Upper lobe of left lung (tissue), 6 donors: ENCODE measurements around the gene TSACC. TPM values are rescaled to one million over a fixed set of nuclear protein-coding genes. Genes with fewer than 3 reads are reported as not detected.

Experiments
- ATAC-seq, 2 donors: fragments of 200-7000 bp; cut with Tn5 transposase; one replicate each; pipeline ENCODE4 v1.9.1; 2022; ENCODE audit warnings: mild to moderate bottlenecking in 2 of 2, moderate library complexity in 2 of 2; ENCODE audit not compliant: low FRiP score in 2 of 2
- DNase-seq, 2 donors: peaks; one replicate each; pipeline ENCODE4 v3.0.0-alpha.2; 2019 to 2020
- H3K27ac ChIP-seq, 4 donors: fragments of 200-600 bp; sonication (generic); one replicate each; pipeline ENCODE4 v1.5.1; 2016 to 2019
- H3K27me3 ChIP-seq, 4 donors: fragments of 200-600 bp; sonication (generic); one replicate each; pipeline ENCODE4 v1.5.1; 2017 to 2019
- H3K36me3 ChIP-seq, 4 donors: fragments of 200-600 bp; sonication (generic); one replicate each; pipeline ENCODE4 v1.5.1; 2016 to 2019
- H3K4me1 ChIP-seq, 4 donors: fragments of 200-600 bp; sonication (generic); one replicate each; pipeline ENCODE4 v1.5.1; 2018 to 2019
- H3K4me3 ChIP-seq, 4 donors: fragments of 200-600 bp; sonication (generic); one replicate each; pipeline ENCODE4 v1.5.1; 2017 to 2019; ENCODE audit warnings: mild to moderate bottlenecking in 2 of 4, moderate library complexity in 1 of 4
- H3K9me3 ChIP-seq, 4 donors: fragments of 200-600 bp; sonication (generic); one replicate each; pipeline ENCODE4 v1.5.1; 2018 to 2019
- EP300 ChIP-seq, 4 donors: sonication (generic); formaldehyde crosslinking; IDR thresholded peaks; one replicate each; pipeline ENCODE4 v1.5.1; 2017; ENCODE audit warnings: antibody characterized with exemption in 4 of 4, control low read depth in 2 of 4
- POLR2A ChIP-seq, 4 donors: fragments of 450-650 bp; IDR thresholded peaks; one replicate each; pipeline ENCODE4 v1.5.1; 2016 to 2017; ENCODE audit warnings: antibody characterized with exemption in 4 of 4, mild to moderate bottlenecking in 2 of 4
- POLR2AphosphoS5 ChIP-seq, 2 donors: sonication (generic); formaldehyde crosslinking; IDR thresholded peaks; one replicate each; pipeline ENCODE4 v1.5.1; 2017; ENCODE audit warnings: antibody characterized with exemption in 2 of 2
- WGBS, 2 donors: methylation state at CpG; one replicate each; pipeline ENCODE4 v1.1.5; 2017 to 2018; 5-methylcytosine and 5-hydroxymethylcytosine counted together
- total RNA-seq, 6 donors: library from RNA; depleted of rRNA in 4 of 6; stranded (reverse); fragments of >200 nt in 4 of 6; gene quantifications; one replicate each; pipeline versions ENCODE4 v1.1.0 to v1.2.1, GENCODE V29; 2016 to 2021
- TF ChIP-seq, protein P1 (sequence below), 6 experiments: fragments of 450-650 bp in 4 of 6; fragments of 200-600 bp in 2 of 6; sonication (generic) in 2 of 6; IDR thresholded peaks; one replicate each; pipeline ENCODE4 v1.5.1; 2016 to 2019; ENCODE audit warnings: antibody characterized with exemption in 6 of 6
- donor health status: DM: no; HTN: no; CAD: no; lungs with moderate emphysema.
- donor health status: DM: no; HTN: yes; CAD: no; lungs with severe emphysema.

TSACC gene
- total RNA-seq, 6 donors from 2014 or later = 1.1 to 4.2 TPM; not detected in 4

GRCh38 chr1:156386134-156386901 lies 48.0 kb downstream of the TSACC start:
- ATAC-seq (no peak), DNase-seq (no peak)
- Histone ChIP-seq H3K4me1 (peaks cover 0 to 9% (median 6%) of the 10 kb centered on the region in 4 donors), H3K27ac (no peak overlapping the region), H3K4me3 (no peak overlapping the region), H3K9me3 (no peaks in the 10 kb centered on the region), H3K36me3 (no peaks in the 10 kb centered on the region), H3K27me3 (peaks cover 0 to 16% (median 10%) of the 10 kb centered on the region in 4 donors)
- 82 to 83% methylated on average over 6 of the region's 6 CpGs for WGBS, 2 donors
- TF ChIP-seq POLR2A (IDR thresholded peaks at IDR 0.05) = no peak
- no peak for TF ChIP-seq POLR2AphosphoS5 (IDR thresholded peaks at IDR 0.05)
- TF ChIP-seq, protein P1, sequence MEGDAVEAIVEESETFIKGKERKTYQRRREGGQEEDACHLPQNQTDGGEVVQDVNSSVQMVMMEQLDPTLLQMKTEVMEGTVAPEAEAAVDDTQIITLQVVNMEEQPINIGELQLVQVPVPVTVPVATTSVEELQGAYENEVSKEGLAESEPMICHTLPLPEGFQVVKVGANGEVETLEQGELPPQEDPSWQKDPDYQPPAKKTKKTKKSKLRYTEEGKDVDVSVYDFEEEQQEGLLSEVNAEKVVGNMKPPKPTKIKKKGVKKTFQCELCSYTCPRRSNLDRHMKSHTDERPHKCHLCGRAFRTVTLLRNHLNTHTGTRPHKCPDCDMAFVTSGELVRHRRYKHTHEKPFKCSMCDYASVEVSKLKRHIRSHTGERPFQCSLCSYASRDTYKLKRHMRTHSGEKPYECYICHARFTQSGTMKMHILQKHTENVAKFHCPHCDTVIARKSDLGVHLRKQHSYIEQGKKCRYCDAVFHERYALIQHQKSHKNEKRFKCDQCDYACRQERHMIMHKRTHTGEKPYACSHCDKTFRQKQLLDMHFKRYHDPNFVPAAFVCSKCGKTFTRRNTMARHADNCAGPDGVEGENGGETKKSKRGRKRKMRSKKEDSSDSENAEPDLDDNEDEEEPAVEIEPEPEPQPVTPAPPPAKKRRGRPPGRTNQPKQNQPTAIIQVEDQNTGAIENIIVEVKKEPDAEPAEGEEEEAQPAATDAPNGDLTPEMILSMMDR (IDR thresholded peaks at IDR 0.05) = no peak
- no peak for TF ChIP-seq EP300 (IDR thresholded peaks at IDR 0.05)

GRCh38 chr1:156386949-156387869 lies 48.9 kb downstream of the TSACC start:
- ATAC-seq (no peak), DNase-seq (no peak)
- H3K27me3 ChIP-seq = peaks cover 0 to 16% (median 10%) of the 10 kb centered on the region in 4 donors
- no peak overlapping the region for H3K27ac ChIP-seq
- H3K36me3 ChIP-seq = no peaks in the 10 kb centered on the region
- peaks cover 0 to 9% (median 6%) of the 10 kb centered on the region in 4 donors for H3K4me1 ChIP-seq
- no peak overlapping the region for H3K4me3 ChIP-seq
- no peaks in the 10 kb centered on the region for H3K9me3 ChIP-seq
- 85 to 88% methylated on average over 7 to 8 of the region's 8 CpGs for WGBS, 2 donors
- TF ChIP-seq POLR2A (IDR thresholded peaks at IDR 0.05) (no peak), POLR2AphosphoS5 (IDR thresholded peaks at IDR 0.05) (no peak), EP300 (IDR thresholded peaks at IDR 0.05) (no peak)
- TF ChIP-seq, protein P1 (IDR thresholded peaks at IDR 0.05) = no peak

- Histone ChIP-seq H3K27me3 (peaks cover 0 to 16% (median 10%) of the 10 kb centered on the region in 4 donors), H3K4me3 (no peak overlapping the region), H3K4me1 (peaks cover 0 to 9% (median 6%) of the 10 kb centered on the region in 4 donors), H3K27ac (no peak overlapping the region), H3K9me3 (no peaks in the 10 kb centered on the region), H3K36me3 (no peaks in the 10 kb centered on the region)
- DNase-seq = peak in 1 of 2 donors; percentile 69
- ATAC-seq = no peak
- TF ChIP-seq, protein P1 (IDR thresholded peaks at IDR 0.05) = no peak
- TF ChIP-seq POLR2A (IDR thresholded peaks at IDR 0.05) (no peak), POLR2AphosphoS5 (IDR thresholded peaks at IDR 0.05) (no peak), EP300 (IDR thresholded peaks at IDR 0.05) (no peak)
- WGBS, 2 donors = 21 to 29% methylated on average over 9 to 15 of the region's 15 CpGs
Observed at GRCh38 chr1:156387870-156388173, 49.5 kb downstream of the TSACC start.

GRCh38 chr1:156388174-156389137 lies 50.1 kb downstream of the TSACC start:
- no peak overlapping the region for H3K4me3 ChIP-seq
- H3K4me1 ChIP-seq = peaks cover 0 to 9% (median 6%) of the 10 kb centered on the region in 4 donors
- DNase-seq (peak in 1 of 2 donors; percentile 84), ATAC-seq (no peak)
- no peaks in the 10 kb centered on the region for H3K9me3 ChIP-seq
- H3K27ac ChIP-seq = no peak overlapping the region
- no peaks in the 10 kb centered on the region for H3K36me3 ChIP-seq
- 19 to 27% methylated on average over 35 to 36 of the region's 73 CpGs for WGBS, 2 donors
- no peak for TF ChIP-seq POLR2AphosphoS5 (IDR thresholded peaks at IDR 0.05)
- H3K27me3 ChIP-seq = peaks cover 0 to 16% (median 10%) of the 10 kb centered on the region in 4 donors
